H1 (cell line): ENCODE results near the gene SND1. TPM values are rescaled to one million over a fixed set of nuclear protein-coding genes. Genes with fewer than 3 reads are reported as not detected.

Source experiments
- CTCF ChIA-PET: fragments of 300-600 bp; sonication (Branson Sonifier 250); formaldehyde crosslinking; loops from one replicate; lab custom pipeline; 2021; ENCODE audit not compliant: partially characterized antibody; lab: Charles Lee
- POLR2A ChIA-PET: fragments of 300-600 bp; sonication (Branson Sonifier 250); formaldehyde crosslinking; loops from one replicate; lab custom pipeline; 2021; ENCODE audit warnings: inconsistent platforms; ENCODE audit not compliant: partially characterized antibody; lab: Charles Lee
- DNase-seq, 2 experiments: peaks; one replicate each; pipeline versions ENCODE4 v3.0.0 to v3.0.0-alpha.2; 2010 to 2022; ENCODE audit warnings: low spot score in 2 of 2, low read depth in 1 of 2, mixed read lengths in 1 of 2
- FAIRE-seq: peaks from 2 replicates; lab custom pipeline; 2011; peaks lifted over from hg19 to GRCh38; lab: Jason Lieb, UNC
- H2AFZ ChIP-seq: 2 replicates; pipeline ENCODE4 v1.8.1; 2012; ENCODE audit warnings: low read length, inconsistent platforms
- H2AK5ac ChIP-seq: 2 replicates; pipeline ENCODE4 v1.6.1; 2013; ENCODE audit warnings: low read depth, low read length
- H2BK120ac ChIP-seq: replicated peaks from 2 replicates; pipeline ENCODE3; 2013; ENCODE audit warnings: low read depth, low read length, inconsistent platforms
- H2BK12ac ChIP-seq: 2 replicates; pipeline ENCODE4 v1.6.1; 2013; ENCODE audit warnings: low read depth, low read length
- H2BK15ac ChIP-seq: 2 replicates; pipeline ENCODE4 v1.6.1; 2013; ENCODE audit warnings: low read length
- H2BK20ac ChIP-seq: 2 replicates; pipeline ENCODE4 v1.6.1; 2013; ENCODE audit warnings: low read length
- H2BK5ac ChIP-seq: 2 replicates; pipeline ENCODE4 v1.6.1; 2013; ENCODE audit warnings: low read depth, low read length
- H3K14ac ChIP-seq: 2 replicates; pipeline ENCODE4 v1.6.1; 2013; ENCODE audit warnings: inconsistent platforms; ENCODE audit not compliant: insufficient read length
- H3K18ac ChIP-seq: 2 replicates; pipeline ENCODE4 v1.6.1; 2013; ENCODE audit warnings: low read length; ENCODE audit errors: extremely low read depth
- H3K23ac ChIP-seq: 2 replicates; pipeline ENCODE4 v1.6.1; 2013; ENCODE audit warnings: inconsistent platforms; ENCODE audit not compliant: insufficient read length
- H3K23me2 ChIP-seq: 2 replicates; pipeline ENCODE4 v1.6.1; 2013; ENCODE audit warnings: low read depth, low read length
- H3K27ac ChIP-seq: 2 replicates; pipeline ENCODE4 v1.6.1; 2011; ENCODE audit warnings: low read depth, low read length, inconsistent platforms
- H3K27me3 ChIP-seq, 4 experiments: replicated peaks in 1 of 4; 1 replicate in 1 of 4; 2 replicates in 3 of 4; pipeline versions ENCODE4 v1.6.1 to v1.8.1; 2011 to 2013; ENCODE audit warnings: low read length in 3 of 4, mild to moderate bottlenecking in 3 of 4, inconsistent platforms in 2 of 4, mixed read lengths in 2 of 4, moderate library complexity in 1 of 4; ENCODE audit not compliant: control insufficient read depth in 3 of 4, insufficient read depth in 3 of 4; ENCODE audit errors: extremely low read depth in 1 of 4
- H3K36me3 ChIP-seq, 4 experiments: 2 replicates each; pipeline versions ENCODE4 v1.6.1 to v1.8.1; 2011 to 2013; ENCODE audit warnings: mild to moderate bottlenecking in 4 of 4, low read length in 3 of 4, moderate library complexity in 2 of 4, control low read depth in 1 of 4, inconsistent platforms in 1 of 4; ENCODE audit not compliant: insufficient read depth in 4 of 4, control insufficient read depth in 2 of 4
- H3K4ac ChIP-seq: replicated peaks from 2 replicates; pipeline ENCODE3; 2013; ENCODE audit warnings: low read length, low read depth, mixed read lengths, inconsistent platforms; ENCODE audit not compliant: insufficient read length
- H3K4me1 ChIP-seq, 4 experiments: replicated peaks in 1 of 4; 1 replicate in 1 of 4; 2 replicates in 3 of 4; pipeline versions ENCODE4 v1.6.1 to v1.8.1; 2011 to 2013; ENCODE audit warnings: low read length in 3 of 4, inconsistent platforms in 2 of 4, mixed read lengths in 1 of 4; ENCODE audit not compliant: insufficient read depth in 4 of 4, control insufficient read depth in 3 of 4
- H3K4me2 ChIP-seq, 2 experiments: 2 replicates each; pipeline versions ENCODE4 v1.6.1 to v1.8.1; 2011 to 2013; ENCODE audit warnings: low read depth in 2 of 2, low read length in 2 of 2, control low read depth in 1 of 2, inconsistent platforms in 1 of 2, mild to moderate bottlenecking in 1 of 2; ENCODE audit not compliant: insufficient read depth in 1 of 2
- H3K4me3 ChIP-seq, 4 experiments: fragments of 200-600, 300-600 bp in 1 of 4; sonication (generic), shearing (Covaris generic), sonication (Bioruptor Twin) in 1 of 4; 2 replicates each; pipeline versions ENCODE4 v1.5.1 to v1.8.1; 2011 to 2016; ENCODE audit warnings: low read length in 4 of 4, low read depth in 3 of 4, control low read depth in 2 of 4, inconsistent platforms in 2 of 4, mild to moderate bottlenecking in 2 of 4, mixed read lengths in 1 of 4, moderate library complexity in 1 of 4; ENCODE audit not compliant: insufficient read depth in 2 of 4; ENCODE audit errors: extremely low read depth in 1 of 4
- H3K56ac ChIP-seq: replicated peaks from 2 replicates; pipeline ENCODE3; 2013; ENCODE audit warnings: low read depth, mild to moderate bottlenecking, mixed read lengths, low read length, inconsistent platforms; ENCODE audit not compliant: insufficient read length
- H3K79me1 ChIP-seq: 2 replicates; pipeline ENCODE4 v1.6.1; 2013; ENCODE audit warnings: low read depth, low read length, control low read depth
- H3K79me2 ChIP-seq, 2 experiments: 2 replicates each; pipeline versions ENCODE4 v1.6.1 to v1.8.1; 2012 to 2013; ENCODE audit warnings: low read length in 2 of 2, mild to moderate bottlenecking in 2 of 2, inconsistent platforms in 1 of 2; ENCODE audit not compliant: insufficient read depth in 2 of 2, control insufficient read depth in 1 of 2
- H3K9ac ChIP-seq, 4 experiments: replicated peaks in 1 of 4; 1 replicate in 1 of 4; 2 replicates in 3 of 4; pipeline versions ENCODE4 v1.6.1 to v1.8.1; 2011 to 2013; ENCODE audit warnings: low read depth in 3 of 4, low read length in 3 of 4, control low read depth in 2 of 4, mild to moderate bottlenecking in 2 of 4, moderate library complexity in 2 of 4, inconsistent platforms in 1 of 4; ENCODE audit errors: extremely low read depth in 1 of 4
- H3K9me3 ChIP-seq, 2 experiments: 2 replicates each; pipeline versions ENCODE4 v1.6.1 to v1.8.1; 2012 to 2013; ENCODE audit warnings: mild to moderate bottlenecking in 2 of 2, moderate library complexity in 2 of 2, control low read depth in 1 of 2, inconsistent platforms in 1 of 2, low read depth in 1 of 2, low read length in 1 of 2, mixed read lengths in 1 of 2; ENCODE audit not compliant: insufficient read depth in 2 of 2
- H4K20me1 ChIP-seq, 2 experiments: replicated peaks in 1 of 2; 2 replicates each; pipeline versions ENCODE3 to v1.8.1; 2011 to 2013; ENCODE audit warnings: inconsistent platforms in 2 of 2, low read length in 2 of 2, mild to moderate bottlenecking in 1 of 2; ENCODE audit not compliant: insufficient read depth in 2 of 2, control insufficient read depth in 1 of 2
- H4K5ac ChIP-seq: 2 replicates; pipeline ENCODE4 v1.6.1; 2013; ENCODE audit warnings: low read length, low read depth, mixed read lengths, inconsistent platforms; ENCODE audit not compliant: insufficient read length
- H4K8ac ChIP-seq: 2 replicates; pipeline ENCODE4 v1.8.0; 2013; ENCODE audit warnings: mild to moderate bottlenecking, moderate library complexity, low read length, inconsistent platforms; ENCODE audit not compliant: insufficient read depth; ENCODE audit errors: extremely low read depth
- H4K91ac ChIP-seq: replicated peaks from 2 replicates; pipeline ENCODE3; 2013; ENCODE audit warnings: low read length, mixed read lengths, inconsistent platforms; ENCODE audit not compliant: insufficient read length
- CEBPB ChIP-seq: IDR thresholded peaks from 2 replicates; pipeline ENCODE4 v1.6.1; 2012; ENCODE audit warnings: low read depth, low read length
- JUN ChIP-seq: IDR thresholded peaks from 2 replicates; pipeline ENCODE4 v1.6.1; 2011; ENCODE audit warnings: low read depth, mild to moderate bottlenecking, improper control_type of control experiment, low read length
- MAX ChIP-seq: IDR thresholded peaks from 2 replicates; pipeline ENCODE4 v1.6.1; 2012; ENCODE audit warnings: inconsistent platforms
- SIN3A ChIP-seq, 2 experiments: IDR thresholded peaks in 1 of 2; conservative IDR thresholded peaks in 1 of 2; 2 replicates each; pipeline ENCODE4 v1.6.1; 2011 to 2012; ENCODE audit warnings: low read length in 2 of 2, improper control_type of control experiment in 1 of 2, low read depth in 1 of 2, mild to moderate bottlenecking in 1 of 2
- WGBS, 2 experiments: shearing (Covaris generic) in 1 of 2; methylation state at CpG; one replicate each; pipeline versions ENCODE4 v1.1.6 to v1.1.7; 2013 to 2015; ENCODE audit warnings: low lambda C conversion rate in 2 of 2, mixed read lengths in 2 of 2, inconsistent platforms in 1 of 2, low coverage in 1 of 2, missing lambda C conversion rate in 1 of 2; ENCODE audit not compliant: insufficient replicate concordance in 2 of 2, insufficient coverage in 1 of 2, insufficient read length in 1 of 2; ENCODE audit errors: extremely low coverage in 1 of 2, missing lambda C conversion rate in 1 of 2; 5-methylcytosine and 5-hydroxymethylcytosine counted together
- polyA plus RNA-seq, 7 experiments: library from polyadenylated mRNA; depleted of rRNA in 3 of 7; stranded (reverse) in 5 of 7; unstranded in 2 of 7; fragments of >200 nt in 5 of 7; fragments of 200-250 nt in 2 of 7; gene quantifications; 1 replicate in 5 of 7; 2 replicates in 1 of 7; 4 replicates in 1 of 7; pipeline versions ENCODE4 v1.2.1 to v1.2.3, GENCODE V29; 2011 to 2013; ENCODE audit warnings: missing spikeins in 2 of 7, mixed read lengths in 2 of 7
- total RNA-seq: library from RNA; stranded (reverse); fragmentation: NEBNext Ultra II Directional; extraction: Animal tissue kit (Norgen Biotek cat#: 25700); gene quantifications from 2 replicates; pipeline ENCODE4 v1.2.1, GENCODE V29; 2021

Gene SND1
- total and polyA plus RNA-seq, 2 of the 8 experiments (the other 6 are each of a cell fraction or from before 2014, with no cell fraction given) = 122 to 290 TPM

- Histone ChIP-seq H3K9ac (no peak overlapping the region), H3K4me3 (no peak overlapping the region), H3K4me1 (peaks cover 6 to 17% (median 12%) of the 10 kb centered on the region in 4 experiments; a peak in 5 of 7 replicates), H3K27me3 (no peaks in the 10 kb centered on the region), H2BK15ac (no peak overlapping the region), H4K20me1 (peaks cover 0 to 3% of the 10 kb centered on the region in 2 experiments), H3K79me2 (no peaks in the 10 kb centered on the region), H3K56ac (no peak overlapping the region), H2BK120ac (no peak overlapping the region), H2AK5ac (no peak overlapping the region), H4K91ac (no peak overlapping the region), H4K8ac (no peak overlapping the region), H3K4ac (peak overlapping the region; percentile 34), H2BK20ac (no peak overlapping the region), H3K23me2 (peaks cover 2% of the 10 kb centered on the region), H3K79me1 (no peaks in the 10 kb centered on the region; the same call in none of the 2 replicates), H2BK5ac (peak overlapping the region; percentile 73), H3K9me3 (no peaks in the 10 kb centered on the region), H3K4me2 (peak overlapping the region in 1 of 2 experiments; percentile 7; a peak in 1 of 4 replicates), H3K23ac (no peak overlapping the region), H3K14ac (no peak overlapping the region), H3K36me3 (peaks cover 0 to 9% (median 4%) of the 10 kb centered on the region in 4 experiments; a peak in 3 of 8 replicates), H3K27ac (no peak overlapping the region; the same call in 1 of the 2 replicates), H3K18ac (no peak overlapping the region), H4K5ac (no peak overlapping the region), H2BK12ac (0 out of 2 replicates have a peak overlapping the region, but pooled peaks have one; percentile 5), H2AFZ (no peak overlapping the region)
- 70% methylated on average over 4 of the region's 4 CpGs; no CpG with 5 or more reads in 1 of the 2 experiments for WGBS, 2 experiments
- POLR2A ChIA-PET = interaction anchor here (1.3 to 1.6 kb wide), 2 partner anchors 10 to 29 kb away, joined by 4 to 6 read pairs; no protein-coding TSS in a partner anchor
- TF ChIP-seq SIN3A (conservative IDR thresholded peaks at IDR 0.05 in 1 of 2, IDR thresholded peaks at IDR 0.05 in 1 of 2; ENCODE audit: low read depth in 1 of 2, low read length in 2 of 2) = 0 out of 4 replicates have a peak, but pooled peaks of 1 of the 2 experiments have one; percentile 18
- TF ChIP-seq MAX = 0 out of 2 replicates have a peak, but pooled peaks have one; percentile 24
- peak; percentile 58 for TF ChIP-seq CEBPB
- TF ChIP-seq JUN = no peak
- DNase-seq = no peak
- CTCF ChIA-PET = interaction anchor here (0.8 to 2.6 kb wide), 4 partner anchors 8 to 49 kb away, joined by 3 to 9 read pairs (median 4); no protein-coding TSS in a partner anchor
- FAIRE-seq = no peak
Observed at GRCh38 chr7:127986581-127987521, 334.9 kb downstream of the SND1 start.
